Stimulated activated effector memory CD8-positive, alpha-beta T cell treated with anti-CD3 and anti-CD28 coated beads, Interleukin-12 subunit alpha, Interleukin-12 subunit beta, amount 100 ng/mL, for 72 hours (primary cell): ENCODE results near the gene IZUMO4.

Experiments used
- ATAC-seq: fragments of 150-1000 bp; cut with Tn5 transposase; 2 replicates; pipeline ENCODE4 v1.10.0; 2021
- DNase-seq, 2 donors: peaks; one replicate each; pipeline ENCODE4 v3.0.0; 2021 to 2022; ENCODE audit warnings: low spot score in 2 of 2
- H3K27ac Mint-ChIP-seq: one replicate; pipeline ENCODE4 v1.8.0; 2022; ENCODE audit warnings: mild to moderate bottlenecking, mixed read lengths
- H3K36me3 Mint-ChIP-seq: one replicate; pipeline ENCODE4 v1.8.0; 2022; ENCODE audit warnings: mild to moderate bottlenecking, mixed read lengths
- H3K4me1 Mint-ChIP-seq: one replicate; pipeline ENCODE4 v1.8.0; 2022; ENCODE audit warnings: mixed read lengths
- H3K4me3 Mint-ChIP-seq: one replicate; pipeline ENCODE4 v1.8.0; 2022; ENCODE audit warnings: mild to moderate bottlenecking, mixed read lengths
- H3K9me3 Mint-ChIP-seq: one replicate; pipeline ENCODE4 v1.8.0; 2022; ENCODE audit warnings: mixed read lengths

IZUMO4 gene

GRCh38 chr19:2070436-2070827 is 26.3 kb upstream of the IZUMO4 start:
- Mint-ChIP-seq H3K9me3 (no peaks in the 10 kb centered on the region), H3K4me3 (no peak overlapping the region), H3K4me1 (peaks cover 31% of the 10 kb centered on the region), H3K27ac (peak overlapping the region; percentile 92), H3K36me3 (peaks cover 83% of the 10 kb centered on the region)
- DNase-seq (no peak), ATAC-seq (no peak)

DNA sequence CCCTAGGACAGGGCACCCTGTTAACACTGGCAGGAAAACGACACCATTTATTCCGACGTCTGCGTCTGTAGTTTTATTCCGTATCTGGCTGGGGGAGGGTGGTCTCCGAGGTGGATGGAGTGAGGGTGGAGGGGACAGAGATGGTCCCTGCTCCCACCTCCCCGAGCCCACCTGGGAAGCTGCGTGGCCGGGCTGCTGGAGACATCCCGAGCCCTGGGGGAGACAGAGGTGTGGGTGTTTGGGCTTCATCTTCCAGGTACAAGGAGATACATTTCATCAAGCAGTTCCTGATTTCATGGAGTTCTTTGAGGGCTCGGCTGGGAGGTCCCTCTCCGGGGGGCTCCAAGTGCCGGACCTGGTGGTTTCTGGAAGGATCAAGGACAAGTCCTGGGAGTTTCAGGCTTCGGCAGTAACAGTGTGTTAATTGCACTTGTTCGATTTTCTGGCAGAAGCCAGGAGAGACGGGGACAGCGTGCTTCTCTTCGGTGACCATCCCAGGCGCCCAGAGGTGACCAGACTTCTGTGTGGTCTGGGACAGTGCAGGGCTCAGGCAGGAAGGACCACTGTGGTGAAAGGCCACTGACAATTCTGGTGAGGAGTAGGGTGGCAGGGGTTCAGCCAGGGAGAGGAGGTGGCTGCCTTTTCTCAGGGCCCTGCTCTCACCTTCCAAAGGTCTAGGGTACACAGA is 25.6 kb upstream of the IZUMO4 start:
- Mint-ChIP-seq H3K4me3 (no peak overlapping the region), H3K9me3 (no peaks in the 10 kb centered on the region), H3K36me3 (peaks cover 90% of the 10 kb centered on the region), H3K27ac (peak overlapping the region; percentile 92), H3K4me1 (peaks cover 31% of the 10 kb centered on the region)
- no peak for DNase-seq
- ATAC-seq, result peak; percentile 24

- no peaks in the 10 kb centered on the region for H3K9me3 Mint-ChIP-seq
- H3K27ac Mint-ChIP-seq, result peak overlapping the region; percentile 92
- H3K4me3 Mint-ChIP-seq, result peak overlapping the region; percentile 8
- DNase-seq, result no peak
- H3K4me1 Mint-ChIP-seq, result peaks cover 31% of the 10 kb centered on the region
- peaks cover 100% of the 10 kb centered on the region for H3K36me3 Mint-ChIP-seq
- ATAC-seq, result no peak
These were observed 23.8 kb upstream of the IZUMO4 start for GRCh38 chr19:2072757-2073551.

- DNase-seq (no peak), ATAC-seq (no peak)
- H3K4me3 Mint-ChIP-seq, result no peak overlapping the region
- no peaks in the 10 kb centered on the region for H3K9me3 Mint-ChIP-seq
- H3K36me3 Mint-ChIP-seq, result peaks cover 100% of the 10 kb centered on the region
- peak overlapping the region; percentile 50 for H3K27ac Mint-ChIP-seq
- H3K4me1 Mint-ChIP-seq, result peaks cover 37% of the 10 kb centered on the region
These were observed 20.2 kb upstream of the IZUMO4 start for GRCh38 chr19:2076526-2076944.

DNA sequence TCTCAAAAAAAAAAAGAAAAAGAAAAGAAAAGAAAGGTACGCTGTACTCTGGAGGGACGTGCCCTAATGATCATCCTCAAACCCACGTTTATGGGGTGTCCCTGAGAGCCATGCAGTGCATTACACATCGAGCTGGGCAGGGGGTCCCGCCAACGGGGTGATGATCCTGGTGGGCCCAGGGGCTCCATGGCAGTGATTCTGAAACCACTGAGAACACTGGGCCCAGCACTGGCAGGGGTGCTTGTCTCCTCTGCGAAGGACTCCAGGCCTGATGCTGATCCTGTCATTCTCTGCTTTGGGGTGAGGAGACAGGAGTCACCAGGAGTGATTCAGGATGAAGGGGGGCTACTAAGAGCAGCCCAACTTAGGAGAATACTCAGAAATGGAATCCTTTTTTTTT is 19.3 kb upstream of the IZUMO4 start:
- no peak overlapping the region for H3K4me3 Mint-ChIP-seq
- DNase-seq (no peak), ATAC-seq (no peak)
- peaks cover 31% of the 10 kb centered on the region for H3K4me1 Mint-ChIP-seq
- H3K27ac Mint-ChIP-seq, result no peak overlapping the region
- H3K36me3 Mint-ChIP-seq, result peaks cover 100% of the 10 kb centered on the region
- H3K9me3 Mint-ChIP-seq, result no peaks in the 10 kb centered on the region

DNA sequence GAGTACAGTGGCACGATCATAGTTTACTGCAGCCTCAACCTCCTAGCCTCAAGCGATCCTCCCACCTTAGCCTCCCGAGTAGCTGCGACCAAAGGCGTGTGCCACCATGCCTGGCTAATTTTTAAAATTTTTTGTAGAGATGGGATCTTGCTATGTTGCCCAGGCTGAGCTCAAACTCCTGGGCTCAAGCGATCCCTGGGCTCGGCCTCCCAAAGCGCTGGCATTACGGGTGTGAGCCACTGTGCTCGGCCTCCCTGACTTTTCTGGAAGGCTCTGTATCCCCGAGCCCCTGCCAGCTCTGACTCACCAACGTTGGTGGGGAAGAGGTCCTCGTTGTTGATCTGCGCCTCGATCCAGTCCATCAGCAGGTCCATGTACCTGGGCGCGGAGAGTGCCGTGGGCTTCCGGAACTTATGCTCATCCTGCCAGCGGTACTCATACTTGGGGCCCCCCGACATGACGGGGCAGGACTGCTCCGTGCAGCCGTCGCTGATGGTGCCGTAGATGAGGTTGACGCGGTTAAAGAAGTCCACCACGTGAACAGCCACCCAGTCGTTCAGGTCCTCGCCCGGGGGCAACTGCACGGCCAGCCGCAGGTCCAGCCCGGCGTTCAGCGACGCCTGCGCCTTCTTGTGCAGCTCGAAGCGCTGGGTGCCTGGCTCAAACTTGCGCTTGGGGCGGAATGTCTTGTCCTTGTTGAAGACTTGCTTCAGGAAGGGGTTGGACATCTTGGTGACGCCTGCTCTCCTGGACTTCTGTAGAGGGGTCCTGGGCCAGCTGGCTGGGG is 18.7 kb upstream of the IZUMO4 start:
- Mint-ChIP-seq H3K27ac (peak overlapping the region; percentile 78), H3K36me3 (peaks cover 100% of the 10 kb centered on the region), H3K9me3 (no peaks in the 10 kb centered on the region), H3K4me3 (no peak overlapping the region), H3K4me1 (peaks cover 31% of the 10 kb centered on the region)
- DNase-seq (no peak), ATAC-seq (no peak)

DNA sequence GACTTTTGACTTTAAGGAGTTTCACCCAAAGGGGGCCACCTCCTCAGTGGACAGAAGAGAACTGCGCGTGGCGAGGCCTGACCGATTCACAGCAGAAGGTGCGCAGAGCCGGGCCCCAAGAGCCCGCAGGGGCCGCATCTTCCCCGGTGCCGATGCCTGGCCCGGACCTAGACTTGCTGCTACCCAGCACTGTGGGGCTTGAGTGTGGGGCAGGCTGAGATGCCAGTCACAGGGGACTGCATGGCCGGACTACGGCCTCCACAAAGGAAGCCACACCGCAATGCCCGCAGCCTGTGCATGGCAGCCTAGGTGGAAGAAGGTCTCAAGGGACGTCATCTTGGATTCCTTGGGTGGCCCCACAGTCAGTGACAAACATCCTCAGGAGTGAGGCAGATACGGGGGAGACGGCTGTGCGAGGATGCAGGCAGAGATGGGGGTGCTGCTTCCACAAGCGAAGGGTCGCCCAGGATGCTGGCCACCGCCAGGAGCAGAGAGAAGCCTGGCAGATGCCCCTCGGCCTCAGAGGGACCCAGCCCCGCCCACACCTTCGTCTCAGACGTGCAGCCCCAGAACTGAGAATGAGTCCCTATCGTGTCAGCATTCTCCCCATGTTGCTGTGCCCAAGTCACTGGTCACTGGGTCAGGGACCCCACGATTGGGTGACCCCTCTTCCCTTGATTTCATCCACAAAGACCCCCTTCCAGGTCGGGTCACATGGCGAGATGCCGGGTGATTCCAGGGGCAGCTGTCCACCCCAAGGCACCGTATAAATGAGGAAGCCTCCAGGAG is 17.4 kb upstream of the IZUMO4 start:
- H3K9me3 Mint-ChIP-seq, result no peaks in the 10 kb centered on the region
- DNase-seq (no peak), ATAC-seq (no peak)
- H3K4me3 Mint-ChIP-seq, result peak overlapping the region; percentile 96
- H3K27ac Mint-ChIP-seq, result peak overlapping the region; percentile 78
- H3K36me3 Mint-ChIP-seq, result peaks cover 100% of the 10 kb centered on the region
- peaks cover 35% of the 10 kb centered on the region for H3K4me1 Mint-ChIP-seq

DNA sequence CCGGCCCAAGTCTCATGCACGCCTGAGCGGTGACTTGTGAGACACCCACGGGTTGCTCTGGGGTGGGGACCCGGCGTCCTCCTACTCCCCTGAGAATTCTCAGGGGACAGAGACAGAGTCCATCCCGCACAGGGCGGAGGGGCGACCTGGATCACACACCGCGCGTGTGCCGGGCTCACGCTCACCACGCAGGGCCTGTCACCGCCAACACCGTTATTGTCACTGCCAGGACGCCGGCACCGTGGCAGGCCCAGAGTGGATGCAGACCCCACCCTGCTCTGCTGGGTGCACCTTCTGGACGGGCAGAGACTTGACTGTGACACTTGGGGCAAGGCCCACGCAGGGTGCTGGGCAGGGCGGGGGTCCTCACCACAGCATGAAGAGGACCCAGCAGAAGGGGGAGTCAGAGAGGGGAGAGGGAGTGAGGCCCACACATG is 16.8 kb upstream of the IZUMO4 start:
- H3K9me3 Mint-ChIP-seq, result no peaks in the 10 kb centered on the region
- H3K4me3 Mint-ChIP-seq, result peak overlapping the region; percentile 96
- H3K27ac Mint-ChIP-seq, result peak overlapping the region; percentile 97
- ATAC-seq (no peak), DNase-seq (no peak)
- peaks cover 100% of the 10 kb centered on the region for H3K36me3 Mint-ChIP-seq
- peaks cover 35% of the 10 kb centered on the region for H3K4me1 Mint-ChIP-seq

GRCh38 chr19:2080336-2080988 is 16.3 kb upstream of the IZUMO4 start:
- Mint-ChIP-seq H3K4me3 (peak overlapping the region; percentile 96), H3K4me1 (peaks cover 39% of the 10 kb centered on the region), H3K9me3 (no peaks in the 10 kb centered on the region), H3K36me3 (peaks cover 100% of the 10 kb centered on the region), H3K27ac (peak overlapping the region; percentile 97)
- ATAC-seq (no peak), DNase-seq (no peak)

DNA sequence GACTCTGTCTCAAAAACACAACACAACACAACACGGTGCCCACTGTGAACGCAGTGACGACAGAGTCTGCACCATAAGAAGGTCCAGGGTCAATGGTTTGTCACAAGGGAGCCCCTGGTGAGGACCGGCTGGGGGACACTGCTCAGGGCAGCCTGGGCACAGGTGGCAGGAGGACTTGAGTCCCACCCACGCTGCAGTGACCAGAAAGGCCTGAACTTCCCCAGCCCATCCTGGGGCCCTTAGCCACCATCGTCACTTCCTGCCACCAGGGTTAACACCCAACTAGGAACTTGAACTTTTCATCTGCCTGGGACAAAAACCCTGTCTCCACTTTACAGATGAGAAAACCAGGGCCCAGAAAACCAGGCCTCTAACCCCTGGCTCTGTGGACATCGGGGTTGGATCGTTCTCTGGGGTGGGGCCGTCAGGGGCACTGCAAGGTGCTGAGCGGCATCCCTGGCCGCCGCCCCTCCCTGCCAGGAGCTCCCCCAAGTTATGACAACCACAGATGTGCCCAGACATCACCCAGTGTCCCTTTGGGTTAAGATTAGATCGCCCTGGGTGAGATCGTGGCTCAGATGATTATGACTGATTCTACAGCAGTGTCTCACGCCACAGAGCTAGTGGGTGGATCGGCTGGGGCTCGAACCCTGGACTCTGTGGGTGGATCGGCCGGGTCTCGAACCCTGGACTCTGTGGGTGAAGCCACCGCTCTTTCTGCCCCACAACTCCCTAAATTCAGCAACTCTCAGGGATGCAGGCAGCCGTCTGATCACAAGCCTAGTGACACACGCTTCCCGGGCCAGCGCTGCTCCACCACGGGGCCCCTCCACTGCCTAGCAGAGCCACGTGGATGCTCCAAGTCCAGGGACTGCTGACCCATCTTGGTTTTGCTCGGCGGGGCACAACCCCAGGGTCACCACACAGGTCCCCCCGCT is 14.6 kb upstream of the IZUMO4 start:
- Mint-ChIP-seq H3K36me3 (peaks cover 100% of the 10 kb centered on the region), H3K4me1 (peaks cover 50% of the 10 kb centered on the region)
- peak; percentile 50 for ATAC-seq

DNA sequence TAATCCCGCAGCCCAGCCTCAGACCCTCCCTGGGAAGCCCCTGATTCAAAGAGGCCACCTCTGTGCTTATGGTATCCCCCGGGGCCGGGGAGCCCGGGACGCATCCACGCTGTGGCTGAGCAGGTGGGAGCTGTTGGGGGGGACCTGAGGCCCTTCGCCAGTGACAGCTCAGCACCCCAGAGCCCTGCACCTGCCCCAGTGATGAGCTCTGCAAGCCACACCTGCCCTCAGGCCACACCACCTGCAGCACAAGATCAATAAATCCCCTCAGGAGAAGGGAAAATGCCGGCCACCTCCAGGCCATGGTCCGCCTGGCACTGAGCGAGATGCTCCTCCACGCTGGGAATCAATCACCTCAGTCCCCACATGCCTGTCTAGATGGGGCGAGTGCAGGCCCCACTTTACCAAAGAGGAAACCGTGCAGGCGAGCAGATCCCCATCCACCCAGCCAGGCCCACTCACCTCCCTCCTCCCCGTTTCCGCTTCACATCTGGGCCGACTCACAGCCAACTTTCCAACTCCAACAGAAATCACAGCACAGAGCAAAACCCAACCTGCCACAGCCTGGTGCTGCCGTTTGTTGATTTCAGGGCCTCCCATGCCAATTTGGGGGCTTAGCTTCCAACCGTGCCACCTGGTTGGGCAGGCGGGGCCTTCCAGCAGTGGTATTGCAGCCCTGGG is 13.4 kb upstream of the IZUMO4 start:
- peak; percentile 38 for ATAC-seq
- peak in 1 of 2 donors; percentile 80 for DNase-seq
- H3K9me3 Mint-ChIP-seq, result no peaks in the 10 kb centered on the region
- H3K4me3 Mint-ChIP-seq, result peak overlapping the region; percentile 96
- H3K4me1 Mint-ChIP-seq, result peaks cover 62% of the 10 kb centered on the region
- H3K27ac Mint-ChIP-seq, result peak overlapping the region; percentile 97
- peaks cover 100% of the 10 kb centered on the region for H3K36me3 Mint-ChIP-seq

More for the DNA sequence above, 14.6 kb upstream of the IZUMO4 start:
- peak overlapping the region; percentile 96 for H3K4me3 Mint-ChIP-seq
- peak overlapping the region; percentile 97 for H3K27ac Mint-ChIP-seq
- DNase-seq, result peak in 1 of 2 donors; percentile 80
- H3K9me3 Mint-ChIP-seq, result no peaks in the 10 kb centered on the region

- H3K36me3 Mint-ChIP-seq, result peaks cover 100% of the 10 kb centered on the region
- H3K27ac Mint-ChIP-seq, result peak overlapping the region; percentile 97
- ATAC-seq (peak; percentile 77), DNase-seq (peak; percentile 88 to 98)
- no peaks in the 10 kb centered on the region for H3K9me3 Mint-ChIP-seq
- H3K4me3 Mint-ChIP-seq, result peak overlapping the region; percentile 96
- H3K4me1 Mint-ChIP-seq, result peaks cover 69% of the 10 kb centered on the region
These were observed 11.6 kb upstream of the IZUMO4 start for GRCh38 chr19:2084993-2085720.
